ENCODE results near the gene PLEKHD1.

- TF ChIP-seq EZH2 (IDR thresholded peaks at IDR 0.05; ENCODE audit: low read length, missing control alignments) (no peak), CTCF (conservative IDR thresholded peaks at IDR 0.05 in 1 of 2, IDR thresholded peaks at IDR 0.05 in 1 of 2; ENCODE audit: low read depth in 1 of 2, low read length in 2 of 2) (no peak)
Measured at GRCh38 chr14:69529563-69529962, 45.0 kb downstream of the PLEKHD1 start.

All from fibroblast of lung (primary cell).